OCI-LY3 (cell line): ENCODE measurements around the gene SORL1.

Experiments
- H2AFZ ChIP-seq: fragments of 200-600, 300-600 bp; shearing (Covaris generic); 2 replicates; pipeline ENCODE4 v1.6.0; 2014; ENCODE audit warnings: antibody characterized with exemption, low read depth, low read length
- H3K27ac ChIP-seq: fragments of 200-600, 300-600 bp; sonication (generic); 2 replicates; pipeline ENCODE4 v1.5.1; 2014; ENCODE audit warnings: mild to moderate bottlenecking, low read length, moderate library complexity, mixed read lengths
- H3K27me3 ChIP-seq: fragments of 200-600, 300-600 bp; sonication (generic); 2 replicates; pipeline ENCODE4 v1.6.1; 2014; ENCODE audit warnings: low read depth, low read length, mixed read lengths
- H3K36me3 ChIP-seq: fragments of 200-600, 300-600 bp; sonication (generic); replicated peaks from 2 replicates; pipeline ENCODE3; 2014; ENCODE audit warnings: low read depth, low read length, mixed read lengths
- H3K4me1 ChIP-seq: fragments of 300-600, 200-600 bp; sonication (generic); 2 replicates; pipeline ENCODE4 v1.6.1; 2014; ENCODE audit warnings: low read length, mixed read lengths
- H3K4me2 ChIP-seq: fragments of 200-600, 300-600 bp; sonication (generic); 2 replicates; pipeline ENCODE4 v1.6.1; 2014; ENCODE audit warnings: low read length, mixed read lengths
- H3K4me3 ChIP-seq: fragments of 300-600, 200-600 bp; sonication (generic); 2 replicates; pipeline ENCODE4 v1.5.1; 2014; ENCODE audit warnings: antibody characterized with exemption, mild to moderate bottlenecking, low read length, moderate library complexity
- H3K79me2 ChIP-seq: fragments of 300-600, 200-600 bp; shearing (Covaris generic); 2 replicates; pipeline ENCODE4 v1.6.1; 2014; ENCODE audit warnings: mild to moderate bottlenecking, low read length, mixed read lengths
- H3K9ac ChIP-seq: fragments of 300-600, 200-600 bp; shearing (Covaris generic); 2 replicates; pipeline ENCODE4 v1.6.0; 2014; ENCODE audit warnings: mild to moderate bottlenecking, low read length, moderate library complexity
- H3K9me3 ChIP-seq: fragments of 200-600, 300-600 bp; shearing (Covaris generic); 2 replicates; pipeline ENCODE4 v1.6.1; 2014; ENCODE audit warnings: low read length, mixed read lengths; ENCODE audit not compliant: insufficient read depth
- H4K20me1 ChIP-seq: fragments of 200-600, 300-600 bp; sonication (generic); 2 replicates; pipeline ENCODE4 v1.6.1; 2016; ENCODE audit warnings: low read length, mixed read lengths; ENCODE audit not compliant: insufficient read depth
- EZH2phosphoT487 ChIP-seq: fragments of 200-600 bp; shearing (Covaris generic); IDR thresholded peaks from 2 replicates; pipeline ENCODE4 v1.6.1; 2018; ENCODE audit warnings: antibody characterized with exemption, mixed run types, low read depth
- TF ChIP-seq, protein P1 (sequence below): fragments of 200-600, 300-600 bp; sonication (generic); IDR thresholded peaks from 2 replicates; pipeline ENCODE4 v1.5.1; 2014; ENCODE audit warnings: antibody characterized with exemption, low read length, low read depth

SORL1 gene

DNA sequence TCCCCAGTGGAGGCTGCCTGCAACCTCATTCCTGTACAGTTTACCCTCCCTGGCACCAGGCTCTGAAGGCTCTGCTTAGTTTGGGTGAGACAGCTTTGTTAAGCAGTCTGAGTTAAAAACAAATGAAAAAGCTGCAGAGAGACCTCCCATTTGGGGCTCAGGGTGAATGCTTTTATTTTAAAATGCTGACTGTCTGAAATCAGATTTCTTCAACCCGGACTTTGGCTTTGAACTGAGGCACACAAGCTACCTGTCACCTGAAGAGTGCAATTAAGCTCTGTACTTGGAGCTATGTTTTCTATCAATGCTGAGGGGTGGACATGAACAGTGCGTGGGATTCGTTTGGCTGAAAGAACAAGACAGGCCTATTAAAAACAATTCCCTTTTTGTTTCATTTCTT, 218.2 kb downstream of the SORL1 start:
- no peak overlapping the region for H2AFZ ChIP-seq
- H3K79me2 ChIP-seq, result no peaks in the 10 kb centered on the region
- TF ChIP-seq, protein P1, sequence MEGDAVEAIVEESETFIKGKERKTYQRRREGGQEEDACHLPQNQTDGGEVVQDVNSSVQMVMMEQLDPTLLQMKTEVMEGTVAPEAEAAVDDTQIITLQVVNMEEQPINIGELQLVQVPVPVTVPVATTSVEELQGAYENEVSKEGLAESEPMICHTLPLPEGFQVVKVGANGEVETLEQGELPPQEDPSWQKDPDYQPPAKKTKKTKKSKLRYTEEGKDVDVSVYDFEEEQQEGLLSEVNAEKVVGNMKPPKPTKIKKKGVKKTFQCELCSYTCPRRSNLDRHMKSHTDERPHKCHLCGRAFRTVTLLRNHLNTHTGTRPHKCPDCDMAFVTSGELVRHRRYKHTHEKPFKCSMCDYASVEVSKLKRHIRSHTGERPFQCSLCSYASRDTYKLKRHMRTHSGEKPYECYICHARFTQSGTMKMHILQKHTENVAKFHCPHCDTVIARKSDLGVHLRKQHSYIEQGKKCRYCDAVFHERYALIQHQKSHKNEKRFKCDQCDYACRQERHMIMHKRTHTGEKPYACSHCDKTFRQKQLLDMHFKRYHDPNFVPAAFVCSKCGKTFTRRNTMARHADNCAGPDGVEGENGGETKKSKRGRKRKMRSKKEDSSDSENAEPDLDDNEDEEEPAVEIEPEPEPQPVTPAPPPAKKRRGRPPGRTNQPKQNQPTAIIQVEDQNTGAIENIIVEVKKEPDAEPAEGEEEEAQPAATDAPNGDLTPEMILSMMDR, result no peak
- no peak for TF ChIP-seq EZH2phosphoT487
- no peaks in the 10 kb centered on the region for H3K9me3 ChIP-seq
- no peak overlapping the region for H3K4me2 ChIP-seq
- H4K20me1 ChIP-seq, result no peaks in the 10 kb centered on the region
- H3K27ac ChIP-seq, result no peak overlapping the region
- no peak overlapping the region for H3K9ac ChIP-seq
- no peaks in the 10 kb centered on the region for H3K4me1 ChIP-seq
- H3K36me3 ChIP-seq, result no peaks in the 10 kb centered on the region
- no peak overlapping the region for H3K4me3 ChIP-seq
- no peaks in the 10 kb centered on the region; the same call in 1 of the 2 replicates for H3K27me3 ChIP-seq

DNA sequence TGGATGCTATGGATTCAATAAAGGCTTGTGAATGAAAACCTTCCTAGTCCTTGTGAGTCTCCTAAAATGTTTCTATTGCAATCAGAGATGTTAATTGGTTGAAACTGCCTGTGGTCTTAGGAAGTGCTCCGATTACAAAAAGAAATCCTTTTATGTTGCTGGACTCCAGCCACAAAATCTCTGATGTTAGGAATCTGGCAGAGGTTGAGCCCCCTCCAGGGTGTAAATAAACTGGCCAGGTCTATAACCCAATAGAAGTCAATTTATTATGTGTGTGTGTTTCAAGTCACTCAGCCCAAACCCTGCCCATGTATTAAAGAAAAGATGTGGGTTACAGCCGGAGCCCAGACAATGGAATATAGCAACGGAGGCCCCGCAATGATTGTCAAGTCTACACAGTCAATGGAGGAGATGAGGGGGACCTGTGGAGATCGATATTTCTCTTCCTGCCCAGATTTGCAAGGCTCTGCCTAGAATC, 218.7 kb downstream of the SORL1 start:
- TF ChIP-seq, protein P1, result no peak
- TF ChIP-seq EZH2phosphoT487, result no peak
- H4K20me1 ChIP-seq, result no peaks in the 10 kb centered on the region
- no peak overlapping the region for H3K9ac ChIP-seq
- H3K4me1 ChIP-seq, result no peaks in the 10 kb centered on the region
- no peak overlapping the region for H2AFZ ChIP-seq
- no peaks in the 10 kb centered on the region for H3K36me3 ChIP-seq
- H3K4me2 ChIP-seq, result no peak overlapping the region
- no peaks in the 10 kb centered on the region for H3K9me3 ChIP-seq
- H3K4me3 ChIP-seq, result no peak overlapping the region
- no peak overlapping the region for H3K27ac ChIP-seq
- H3K79me2 ChIP-seq, result no peaks in the 10 kb centered on the region
- no peaks in the 10 kb centered on the region; the same call in 1 of the 2 replicates for H3K27me3 ChIP-seq

DNA sequence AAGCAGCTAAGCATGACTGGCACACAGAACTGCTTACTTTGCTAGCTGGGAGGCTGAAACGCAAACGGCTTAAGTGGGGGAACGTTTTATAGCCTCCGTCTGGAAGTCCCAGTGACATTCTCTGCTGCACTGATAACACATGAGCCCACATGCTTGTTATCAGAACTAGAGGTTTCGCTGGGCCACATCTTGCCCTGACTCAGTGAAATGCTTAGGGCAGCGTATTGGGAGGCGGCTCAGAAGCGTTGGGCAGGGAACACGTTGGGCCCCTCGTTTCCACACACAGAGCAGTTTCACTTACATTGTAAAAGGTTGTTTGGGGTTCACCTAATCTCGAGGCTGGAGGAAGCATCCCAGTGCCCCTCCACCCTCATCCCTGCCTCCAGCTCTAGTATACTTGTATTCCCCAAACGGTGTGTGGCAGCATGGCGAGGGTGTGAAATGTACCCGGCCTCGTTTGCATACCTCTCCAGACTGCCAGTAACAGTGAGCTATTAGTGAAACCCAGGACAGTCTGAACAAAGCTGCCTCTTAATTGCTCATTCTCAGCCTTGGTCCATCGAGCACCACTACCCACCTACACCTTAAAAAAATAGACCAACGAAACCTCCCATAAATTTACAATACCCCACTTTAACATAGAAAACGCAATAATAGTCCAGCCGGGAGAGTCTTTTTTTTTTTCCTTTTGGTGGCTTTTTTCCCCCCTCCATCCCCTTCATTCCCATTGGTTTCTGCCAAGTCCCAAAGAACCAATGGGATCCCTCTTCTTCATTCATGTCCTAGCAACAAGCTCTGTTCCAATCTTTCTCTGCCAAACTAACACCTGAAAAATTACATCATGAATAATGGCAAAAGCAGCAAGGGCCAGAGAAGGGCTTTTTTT, 219.4 kb downstream of the SORL1 start:
- H2AFZ ChIP-seq, result no peak overlapping the region
- H3K27ac ChIP-seq, result no peak overlapping the region
- H3K36me3 ChIP-seq, result no peaks in the 10 kb centered on the region
- no peaks in the 10 kb centered on the region; the same call in 1 of the 2 replicates for H3K27me3 ChIP-seq
- TF ChIP-seq EZH2phosphoT487, result no peak
- TF ChIP-seq, protein P1, result no peak
- H3K4me3 ChIP-seq, result no peak overlapping the region
- no peaks in the 10 kb centered on the region for H3K9me3 ChIP-seq
- H4K20me1 ChIP-seq, result no peaks in the 10 kb centered on the region
- no peak overlapping the region for H3K9ac ChIP-seq
- no peaks in the 10 kb centered on the region for H3K79me2 ChIP-seq
- H3K4me2 ChIP-seq, result no peak overlapping the region
- no peaks in the 10 kb centered on the region for H3K4me1 ChIP-seq

DNA sequence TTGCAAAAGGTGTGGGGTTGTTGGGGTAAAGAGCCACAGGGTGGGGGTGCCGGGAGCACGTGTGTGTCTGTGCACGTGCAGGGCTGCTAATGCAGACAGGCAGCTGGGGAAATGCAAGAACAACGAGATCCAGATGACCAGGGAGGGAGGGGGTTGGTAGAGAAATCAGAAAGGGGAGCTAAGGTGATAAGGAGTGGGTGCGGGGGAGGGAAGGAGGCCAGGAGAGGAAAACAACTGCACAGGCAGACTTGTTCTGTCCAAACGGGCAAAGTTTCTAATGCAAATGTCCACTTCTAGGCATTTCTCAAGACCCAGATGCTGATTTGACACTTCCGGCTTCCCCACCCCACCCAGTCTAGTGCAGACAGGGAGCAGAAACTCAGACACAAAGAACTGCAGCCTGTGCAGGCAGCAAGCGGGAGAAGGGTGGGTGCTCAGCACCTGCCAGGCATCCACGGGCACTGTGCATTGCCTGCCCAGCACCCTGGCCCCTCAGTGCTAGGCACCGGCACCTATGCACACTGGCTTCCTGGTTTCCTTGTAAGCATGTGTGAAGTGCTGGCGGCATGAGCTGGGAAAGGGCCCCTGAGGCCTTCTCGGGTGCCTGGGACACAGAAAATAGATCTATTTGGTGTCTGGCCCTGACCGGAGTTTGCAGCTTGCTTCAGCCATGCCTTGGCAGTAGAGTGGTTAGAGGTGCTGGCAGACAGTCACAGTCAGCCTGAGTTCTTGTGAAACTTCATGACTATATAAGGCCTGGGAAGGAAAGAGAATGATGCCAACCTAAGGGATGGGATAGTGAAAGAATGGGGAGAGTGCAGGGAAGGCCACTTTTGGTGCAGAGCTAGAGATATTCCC, 220.7 kb downstream of the SORL1 start:
- no peaks in the 10 kb centered on the region for H3K36me3 ChIP-seq
- H3K4me1 ChIP-seq, result no peaks in the 10 kb centered on the region
- H3K4me2 ChIP-seq, result no peak overlapping the region
- TF ChIP-seq, protein P1, result no peak
- TF ChIP-seq EZH2phosphoT487, result no peak
- H4K20me1 ChIP-seq, result no peaks in the 10 kb centered on the region
- no peak overlapping the region for H3K9ac ChIP-seq
- H2AFZ ChIP-seq, result no peak overlapping the region; the same call in 1 of the 2 replicates
- H3K27ac ChIP-seq, result no peak overlapping the region
- no peaks in the 10 kb centered on the region for H3K9me3 ChIP-seq
- no peak overlapping the region for H3K4me3 ChIP-seq
- no peaks in the 10 kb centered on the region for H3K79me2 ChIP-seq
- H3K27me3 ChIP-seq, result no peaks in the 10 kb centered on the region; the same call in 1 of the 2 replicates
